Cardiac muscle cell (in vitro differentiated cells and primary cell): Measurements from ENCODE around the gene HARS1. TPM values are rescaled to one million over a fixed set of nuclear protein-coding genes. Genes with fewer than 3 reads are reported as not detected.
A peak's percentile ranks its signal among the peaks of the same experiment; 100 is the strongest.

Experiments
- DNase-seq, 2 donors: peaks; one replicate each; pipeline versions ENCODE4 v3.0.0 to v3.0.0-alpha.2; 2010 to 2017; ENCODE audit warnings: low read depth in 1 of 2, low spot score in 1 of 2
- H3K27ac ChIP-seq: fragments of 200-600 bp; sonication (generic); 2 replicates; pipeline ENCODE4 v1.5.1; 2016
- H3K27me3 ChIP-seq: fragments of 200-600 bp; sonication (generic); 2 replicates; pipeline ENCODE4 v1.6.0; 2016; ENCODE audit warnings: control low read depth
- H3K36me3 ChIP-seq: fragments of 200-600 bp; sonication (generic); 2 replicates; pipeline ENCODE4 v1.5.1; 2016; ENCODE audit warnings: control low read depth
- H3K4me1 ChIP-seq: fragments of 200-600 bp; sonication (generic); 2 replicates; pipeline ENCODE4 v1.8.1; 2017; ENCODE audit warnings: low read depth, mild to moderate bottlenecking, mixed run types
- H3K4me3 ChIP-seq: fragments of 200-600 bp; sonication (generic); 2 replicates; pipeline ENCODE4 v1.5.1; 2016; ENCODE audit warnings: mild to moderate bottlenecking
- H3K9me3 ChIP-seq: fragments of 200-600 bp; sonication (generic); 2 replicates; pipeline ENCODE4 v1.5.1; 2017; ENCODE audit warnings: low read depth, mild to moderate bottlenecking, control low read depth
- CTCF ChIP-seq: IDR thresholded peaks from 2 replicates; pipeline ENCODE4 v1.5.1; 2012; ENCODE audit warnings: low read depth, mild to moderate bottlenecking, low read length
- polyA plus RNA-seq: library from polyadenylated mRNA; unstranded; fragments of >200 nt; fragmentation: Nextera tagmentation; extraction: Ambion mirVana; gene quantifications from 2 replicates; pipeline ENCODE4 v1.2.1, GENCODE V29; 2016
- total RNA-seq: library from RNA; depleted of rRNA; stranded (reverse); fragments of >200 nt; gene quantifications from 2 replicates; pipeline ENCODE4 v1.2.3, GENCODE V29; 2016

Gene HARS1
- total and polyA plus RNA-seq, 2 experiments from 2014 or later = 43.0 to 94.1 TPM

GRCh38 chr5:140677947-140678346, 13.2 kb downstream of the HARS1 start:
- H3K4me1 ChIP-seq = no peaks in the 10 kb centered on the region

GRCh38 chr5:140674629-140675028, 16.5 kb downstream of the HARS1 start:
- no peak for DNase-seq
- Histone ChIP-seq H3K9me3 (no peaks in the 10 kb centered on the region), H3K27me3 (no peaks in the 10 kb centered on the region), H3K4me3 (no peak overlapping the region), H3K27ac (no peak overlapping the region), H3K36me3 (peaks cover 43% of the 10 kb centered on the region), H3K4me1 (no peaks in the 10 kb centered on the region)
- TF ChIP-seq CTCF = no peak

More at GRCh38 chr5:140677947-140678346, 13.2 kb downstream of the HARS1 start:
- no peak for DNase-seq
- Histone ChIP-seq H3K36me3 (peaks cover 38% of the 10 kb centered on the region), H3K9me3 (no peaks in the 10 kb centered on the region), H3K27ac (no peak overlapping the region), H3K4me3 (no peak overlapping the region), H3K27me3 (no peaks in the 10 kb centered on the region)
- TF ChIP-seq CTCF = no peak

- Histone ChIP-seq H3K4me3 (no peak overlapping the region), H3K4me1 (no peaks in the 10 kb centered on the region), H3K27me3 (no peaks in the 10 kb centered on the region), H3K27ac (no peak overlapping the region), H3K9me3 (no peaks in the 10 kb centered on the region), H3K36me3 (peaks cover 41% of the 10 kb centered on the region)
- no peak for TF ChIP-seq CTCF
- no peak for DNase-seq
Observed at GRCh38 chr5:140674211-140674610, 17.0 kb downstream of the HARS1 start.

- no peak for TF ChIP-seq CTCF
- Histone ChIP-seq H3K27me3 (no peaks in the 10 kb centered on the region), H3K9me3 (no peaks in the 10 kb centered on the region), H3K36me3 (peaks cover 42% of the 10 kb centered on the region), H3K27ac (no peak within 1 kb of the TSS), H3K4me3 (no peak within 1 kb of the TSS), H3K4me1 (no peaks in the 10 kb centered on the region)
- no peak for DNase-seq
Observed at GRCh38 chr5:140673187-140673976, 17.8 kb downstream of the HARS1 start, which contains the start of gene DND1. TSS of gene DND1 (minus strand) at chr5:140673576. CDS start at chr5:140673542, 34 bp downstream.

GRCh38 chr5:140672455-140673186, 18.5 kb downstream of the HARS1 start:
- DNase-seq = peak; percentile 39 to 51

More at GRCh38 chr5:140672455-140673186, 18.5 kb downstream of the HARS1 start:
- H3K9me3 ChIP-seq = no peaks in the 10 kb centered on the region
- TF ChIP-seq CTCF = no peak
- no peaks in the 10 kb centered on the region for H3K4me1 ChIP-seq
- no peak overlapping the region for H3K4me3 ChIP-seq
- H3K36me3 ChIP-seq = peaks cover 42% of the 10 kb centered on the region
- H3K27ac ChIP-seq = no peak overlapping the region
- H3K27me3 ChIP-seq = no peaks in the 10 kb centered on the region
